GM18520 (cell line): Measurements from ENCODE around the gene GID4.

Experiments used
- ATAC-seq: cut with Tn5 transposase; IDR thresholded peaks from one replicate; pipeline ENCODE4 v1.9.1; 2021; ENCODE audit not compliant: unreplicated experiment

GID4 gene

GRCh38 chr17:18094409-18094807, 55.2 kb downstream of the GID4 start:
- no peak for ATAC-seq

GRCh38 chr17:18099516-18099915, 60.3 kb downstream of the GID4 start:
- ATAC-seq, result no peak

- no peak for ATAC-seq
These were observed 61.4 kb downstream of the GID4 start for GRCh38 chr17:18100616-18101015.

GRCh38 chr17:18101828-18102227, 62.6 kb downstream of the GID4 start:
- no peak for ATAC-seq

GRCh38 chr17:18102640-18103039, 63.4 kb downstream of the GID4 start:
- no peak for ATAC-seq

GRCh38 chr17:18105027-18105426, 65.8 kb downstream of the GID4 start:
- ATAC-seq, result no peak

GRCh38 chr17:18105595-18105994, 66.4 kb downstream of the GID4 start:
- ATAC-seq, result no peak

- ATAC-seq, result no peak
These were observed 67.0 kb downstream of the GID4 start for GRCh38 chr17:18106211-18106610.

- ATAC-seq, result no peak
These were observed 68.0 kb downstream of the GID4 start for GRCh38 chr17:18107061-18107790.

- ATAC-seq, result no peak
These were observed 68.8 kb downstream of the GID4 start for GRCh38 chr17:18107971-18108370.

- ATAC-seq, result no peak
These were observed 69.4 kb downstream of the GID4 start, which contains the start of gene MYO15A for GRCh38 chr17:18108401-18109312. MYO15A (plus strand) TSS chr17:18108756; CDS start chr17:18118801, 10,045 bp downstream.

- no peak for ATAC-seq
These were observed 70.8 kb downstream of the GID4 start for GRCh38 chr17:18109935-18110485.

GRCh38 chr17:18110636-18111145, 71.5 kb downstream of the GID4 start:
- ATAC-seq, result no peak

GRCh38 chr17:18111330-18111971, 72.2 kb downstream of the GID4 start:
- ATAC-seq, result no peak

- ATAC-seq, result no peak
These were observed 76.3 kb downstream of the GID4 start for GRCh38 chr17:18115517-18115916.

- no peak for ATAC-seq
These were observed 76.9 kb downstream of the GID4 start for GRCh38 chr17:18116078-18116477.

GRCh38 chr17:18117533-18117932, 78.3 kb downstream of the GID4 start:
- ATAC-seq, result no peak
